Thyroid gland (tissue), 4 donors: ENCODE results near the gene ZNF513. TPM values are rescaled to one million over a fixed set of nuclear protein-coding genes. Genes with fewer than 3 reads are reported as not detected.
"Not testable (repeated sequence)": the region's sequence is repeated elsewhere in the genome, so short reads cannot be mapped to it uniquely, and the experiment has no call there.

Experiments used
- DNase-seq, 2 donors: peaks; one replicate each; pipeline ENCODE4 v3.0.0-alpha.2; 2019
- H3K27ac ChIP-seq, 3 donors: fragments of 200-600 bp; sonication (generic); 1 replicate in 2 of 3; 2 replicates in 1 of 3; pipeline ENCODE4 v1.5.1; 2016 to 2019; ENCODE audit warnings: mild to moderate bottlenecking in 1 of 3, moderate library complexity in 1 of 3
- H3K27me3 ChIP-seq: fragments of 200-600 bp; sonication (generic); one replicate; pipeline ENCODE4 v1.5.1; 2019
- H3K36me3 ChIP-seq, 2 donors: fragments of 200-600 bp; sonication (generic); one replicate each; pipeline ENCODE4 v1.5.1; 2016 to 2019
- H3K4me1 ChIP-seq, 2 donors: fragments of 200-600 bp; sonication (generic); one replicate each; pipeline ENCODE4 v1.5.1; 2017 to 2019
- H3K4me3 ChIP-seq, 3 donors: fragments of 200-600 bp; sonication (generic); replicated peaks in 1 of 3; 1 replicate in 2 of 3; 2 replicates in 1 of 3; pipeline ENCODE4 v1.5.1; 2016; ENCODE audit warnings: mild to moderate bottlenecking in 1 of 3
- H3K9me3 ChIP-seq: fragments of 200-600 bp; sonication (generic); one replicate; pipeline ENCODE4 v1.5.1; 2017
- POLR2A ChIP-seq, 2 donors: fragments of 450-650 bp; IDR thresholded peaks; one replicate each; pipeline ENCODE4 v1.6.1; 2017; ENCODE audit warnings: antibody characterized with exemption in 2 of 2, mild to moderate bottlenecking in 2 of 2, moderate library complexity in 1 of 2
- WGBS, 2 donors: methylation state at CpG; one replicate each; pipeline ENCODE4 v1.1.5; 2017; 5-methylcytosine and 5-hydroxymethylcytosine counted together
- intact Hi-C: fragments of 100-400 bp; cut with DNase I; formaldehyde crosslinking; loops from one replicate; pipeline ENCODE4 v1.15.1; 2023
- total RNA-seq, 4 donors: library from RNA; depleted of rRNA; stranded (reverse); fragments of >200 nt; gene quantifications; one replicate each; pipeline ENCODE4 v1.2.3, GENCODE V29; 2016
- TF ChIP-seq, protein P1 (sequence below), 6 experiments: fragments of 200-600 bp in 3 of 6; fragments of 450-650 bp in 3 of 6; sonication (generic) in 3 of 6; IDR thresholded peaks; one replicate each; pipeline ENCODE4 v1.5.1; 2016 to 2019; ENCODE audit warnings: antibody characterized with exemption in 6 of 6, mild to moderate bottlenecking in 2 of 6, inconsistent platforms in 1 of 6, moderate library complexity in 1 of 6

Gene ZNF513
- total RNA-seq, 4 donors from 2014 or later, result 9.1 to 14.8 (median 9.2) TPM

DNA sequence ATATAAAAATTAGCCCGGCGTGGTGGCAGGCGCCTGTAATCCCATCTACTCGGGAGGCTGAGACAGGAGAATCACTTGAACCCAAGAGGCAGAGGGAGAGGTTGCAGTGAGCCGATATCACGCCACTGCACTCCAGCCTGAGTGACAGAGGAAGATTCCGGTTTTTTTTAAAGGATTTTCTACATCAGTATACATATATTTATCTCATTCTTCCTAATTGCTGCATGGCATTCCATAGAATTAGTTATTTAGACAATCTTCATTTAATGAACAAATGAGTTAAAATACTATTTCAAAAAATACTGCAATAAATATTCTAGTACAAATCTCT is 26.0 kb downstream of the ZNF513 start:
- H3K9me3 ChIP-seq, result no peaks in the 10 kb centered on the region
- no peak for DNase-seq
- no peak overlapping the region for H3K4me3 ChIP-seq
- intact Hi-C loops, result no loop called here
- H3K4me1 ChIP-seq, result peaks cover 22 to 38% of the 10 kb centered on the region in 2 donors
- TF ChIP-seq, protein P1, sequence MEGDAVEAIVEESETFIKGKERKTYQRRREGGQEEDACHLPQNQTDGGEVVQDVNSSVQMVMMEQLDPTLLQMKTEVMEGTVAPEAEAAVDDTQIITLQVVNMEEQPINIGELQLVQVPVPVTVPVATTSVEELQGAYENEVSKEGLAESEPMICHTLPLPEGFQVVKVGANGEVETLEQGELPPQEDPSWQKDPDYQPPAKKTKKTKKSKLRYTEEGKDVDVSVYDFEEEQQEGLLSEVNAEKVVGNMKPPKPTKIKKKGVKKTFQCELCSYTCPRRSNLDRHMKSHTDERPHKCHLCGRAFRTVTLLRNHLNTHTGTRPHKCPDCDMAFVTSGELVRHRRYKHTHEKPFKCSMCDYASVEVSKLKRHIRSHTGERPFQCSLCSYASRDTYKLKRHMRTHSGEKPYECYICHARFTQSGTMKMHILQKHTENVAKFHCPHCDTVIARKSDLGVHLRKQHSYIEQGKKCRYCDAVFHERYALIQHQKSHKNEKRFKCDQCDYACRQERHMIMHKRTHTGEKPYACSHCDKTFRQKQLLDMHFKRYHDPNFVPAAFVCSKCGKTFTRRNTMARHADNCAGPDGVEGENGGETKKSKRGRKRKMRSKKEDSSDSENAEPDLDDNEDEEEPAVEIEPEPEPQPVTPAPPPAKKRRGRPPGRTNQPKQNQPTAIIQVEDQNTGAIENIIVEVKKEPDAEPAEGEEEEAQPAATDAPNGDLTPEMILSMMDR (IDR thresholded peaks at IDR 0.05), result no peak
- no peak for TF ChIP-seq POLR2A (IDR thresholded peaks at IDR 0.05)
- H3K27ac ChIP-seq, result no peak overlapping the region
- no peaks in the 10 kb centered on the region for H3K36me3 ChIP-seq
- 94% methylated on average over 7 of the region's 7 CpGs for WGBS, 2 donors
- no peaks in the 10 kb centered on the region for H3K27me3 ChIP-seq

- H3K4me3 ChIP-seq, result no peak overlapping the region
- H3K27me3 ChIP-seq, result no peaks in the 10 kb centered on the region
- DNase-seq, result no peak
- intact Hi-C loops, result no loop called here
- H3K27ac ChIP-seq, result no peak overlapping the region
- no peaks in the 10 kb centered on the region for H3K9me3 ChIP-seq
- H3K4me1 ChIP-seq, result peaks cover 22 to 38% of the 10 kb centered on the region in 2 donors
- no peak for TF ChIP-seq POLR2A (IDR thresholded peaks at IDR 0.05)
- TF ChIP-seq, protein P1 (IDR thresholded peaks at IDR 0.05), result no peak
- no peaks in the 10 kb centered on the region for H3K36me3 ChIP-seq
- 72 to 73% methylated on average over 7 of the region's 7 CpGs for WGBS, 2 donors
Measured at GRCh38 chr2:27353762-27354596, 26.6 kb downstream of the ZNF513 start.

GRCh38 chr2:27353386-27353761 is 27.2 kb downstream of the ZNF513 start:
- H3K27ac ChIP-seq, H3K36me3 ChIP-seq, H3K9me3 ChIP-seq, H3K27me3 ChIP-seq, intact Hi-C loops, DNase-seq, H3K4me3 ChIP-seq: not testable (repeated sequence)
- 95 to 100% methylated on average over 5 of the region's 5 CpGs for WGBS, 2 donors
- H3K4me1 ChIP-seq, result peaks cover 22 to 39% of the 10 kb centered on the region in 2 donors

DNA sequence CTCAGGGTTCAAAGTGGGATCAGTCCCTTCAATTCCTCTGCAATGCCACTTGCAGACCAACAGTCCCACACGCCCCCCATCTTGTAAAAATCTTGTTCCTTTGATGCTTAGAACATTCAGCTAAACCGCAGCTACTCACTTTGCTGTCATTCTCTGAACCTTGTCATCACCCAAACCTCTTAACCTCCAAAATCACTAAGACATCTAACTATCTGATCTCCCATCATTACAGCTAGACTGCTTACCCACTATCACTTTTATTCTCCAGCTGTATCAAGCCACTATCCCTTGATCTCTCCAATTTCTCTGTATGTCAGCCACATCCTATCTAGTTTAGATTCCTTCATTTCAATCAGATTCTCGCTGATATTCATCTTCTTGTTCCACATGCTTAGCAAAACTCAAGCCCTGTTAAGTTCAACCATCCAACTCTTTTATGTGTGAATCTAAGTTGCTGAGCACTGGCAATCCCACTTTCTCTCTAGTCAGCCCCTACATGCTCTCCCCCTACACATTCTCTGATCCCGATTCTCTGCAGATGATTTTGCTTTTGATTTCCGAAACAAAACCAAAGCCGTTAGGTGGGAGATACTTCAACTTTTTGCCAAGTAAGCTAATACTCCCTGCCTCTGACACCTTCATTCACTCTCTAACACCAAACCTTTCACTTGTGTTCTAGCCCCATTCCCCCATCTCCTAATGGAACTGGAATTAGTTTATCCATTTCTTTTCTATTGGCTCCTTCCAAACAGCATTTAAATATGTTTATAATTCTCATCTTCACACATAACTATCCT is 28.5 kb downstream of the ZNF513 start:
- DNase-seq, result no peak
- Histone ChIP-seq H3K9me3 (no peaks in the 10 kb centered on the region), H3K36me3 (no peaks in the 10 kb centered on the region), H3K4me3 (no peak overlapping the region), H3K4me1 (peaks cover 22 to 47% of the 10 kb centered on the region in 2 donors), H3K27me3 (no peaks in the 10 kb centered on the region), H3K27ac (no peak overlapping the region)
- intact Hi-C loops, result no loop called here
- 89 to 90% methylated on average over 6 of the region's 6 CpGs for WGBS, 2 donors
- TF ChIP-seq, protein P1 (IDR thresholded peaks at IDR 0.05), result no peak
- no peak for TF ChIP-seq POLR2A (IDR thresholded peaks at IDR 0.05)

- DNase-seq, result no peak
- no peaks in the 10 kb centered on the region for H3K9me3 ChIP-seq
- no peak overlapping the region for H3K4me3 ChIP-seq
- peaks cover 27 to 49% of the 10 kb centered on the region in 2 donors for H3K4me1 ChIP-seq
- intact Hi-C loops, result no loop called here
- peak overlapping the region in 2 of 3 donors; percentile 16 to 26 for H3K27ac ChIP-seq
- TF ChIP-seq, protein P1 (IDR thresholded peaks at IDR 0.05), result no peak
- no peak for TF ChIP-seq POLR2A (IDR thresholded peaks at IDR 0.05)
- 61 to 74% methylated on average over 7 of the region's 7 CpGs for WGBS, 2 donors
- no peaks in the 10 kb centered on the region for H3K27me3 ChIP-seq
- H3K36me3 ChIP-seq, result no peaks in the 10 kb centered on the region
Measured at GRCh38 chr2:27350106-27350693, 30.3 kb downstream of the ZNF513 start.
